DOHH2 (cell line): ENCODE measurements around the gene RAI1.
A peak's percentile ranks its signal among the peaks of the same experiment; 100 is the strongest.

Source experiments
- H3F3A ChIP-seq: fragments of 200-600 bp; sonication (generic), shearing (Covaris generic); 2 replicates; pipeline ENCODE4 v1.6.0; 2016; ENCODE audit warnings: antibody characterized with exemption, mild to moderate bottlenecking; ENCODE audit not compliant: control insufficient read depth, insufficient read depth
- H3K27ac ChIP-seq: fragments of 200-600 bp; sonication (generic); 2 replicates; pipeline ENCODE4 v1.5.1; 2014; ENCODE audit warnings: low read depth, mild to moderate bottlenecking, low read length, moderate library complexity
- H3K27me3 ChIP-seq: fragments of 200-600 bp; sonication (generic); 2 replicates; pipeline ENCODE4 v1.6.1; 2014; ENCODE audit warnings: mild to moderate bottlenecking, low read length, mixed read lengths; ENCODE audit not compliant: control insufficient read depth
- H3K36me3 ChIP-seq: fragments of 200-600 bp; sonication (generic); 2 replicates; pipeline ENCODE4 v1.6.1; 2014; ENCODE audit warnings: mild to moderate bottlenecking, low read length, moderate library complexity, mixed read lengths; ENCODE audit not compliant: control insufficient read depth
- H3K4me1 ChIP-seq: fragments of 200-600 bp; sonication (generic); 2 replicates; pipeline ENCODE4 v1.6.1; 2014; ENCODE audit warnings: mild to moderate bottlenecking, low read length, mixed read lengths; ENCODE audit not compliant: control insufficient read depth
- H3K4me2 ChIP-seq: fragments of 200-600 bp; sonication (generic); 2 replicates; pipeline ENCODE4 v1.6.0; 2014; ENCODE audit warnings: mild to moderate bottlenecking, low read length, moderate library complexity
- H3K4me3 ChIP-seq: fragments of 200-600 bp; sonication (generic); 2 replicates; pipeline ENCODE4 v1.5.1; 2014; ENCODE audit warnings: mild to moderate bottlenecking, low read length, mixed read lengths
- H3K79me2 ChIP-seq: fragments of 200-600 bp; sonication (generic); 2 replicates; pipeline ENCODE4 v1.6.1; 2014; ENCODE audit warnings: mild to moderate bottlenecking, low read length, mixed read lengths; ENCODE audit not compliant: control insufficient read depth
- H3K9me2 ChIP-seq: fragments of 200-600 bp; sonication (generic); replicated peaks from 2 replicates; pipeline ENCODE4 v1.6.1; 2014; ENCODE audit warnings: mild to moderate bottlenecking, low read length, mixed read lengths; ENCODE audit not compliant: control insufficient read depth
- H3K9me3 ChIP-seq: fragments of 200-600 bp; sonication (generic); 2 replicates; pipeline ENCODE4 v1.6.1; 2014; ENCODE audit warnings: antibody characterized with exemption, low read length, mixed read lengths; ENCODE audit not compliant: control insufficient read depth, insufficient read depth
- H4K20me1 ChIP-seq: fragments of 200-600 bp; sonication (generic); 2 replicates; pipeline ENCODE4 v1.6.0; 2014; ENCODE audit warnings: low read depth, mild to moderate bottlenecking, antibody characterized with exemption, low read length, moderate library complexity; ENCODE audit not compliant: control insufficient read depth, insufficient read depth
- CTCF ChIP-seq: fragments of 200-600 bp; sonication (generic); IDR thresholded peaks from one replicate; pipeline ENCODE4 v1.5.1; 2014; ENCODE audit warnings: antibody characterized with exemption, mild to moderate bottlenecking, low read depth, low read length; ENCODE audit not compliant: poor library complexity, severe bottlenecking
- EZH2phosphoT487 ChIP-seq: fragments of 200-600 bp; sonication (generic); IDR thresholded peaks from 2 replicates; pipeline ENCODE4 v1.6.1; 2017; ENCODE audit warnings: borderline replicate concordance, mild to moderate bottlenecking, antibody characterized with exemption, low read length, moderate library complexity, mixed read lengths

The RAI1 gene

DNA sequence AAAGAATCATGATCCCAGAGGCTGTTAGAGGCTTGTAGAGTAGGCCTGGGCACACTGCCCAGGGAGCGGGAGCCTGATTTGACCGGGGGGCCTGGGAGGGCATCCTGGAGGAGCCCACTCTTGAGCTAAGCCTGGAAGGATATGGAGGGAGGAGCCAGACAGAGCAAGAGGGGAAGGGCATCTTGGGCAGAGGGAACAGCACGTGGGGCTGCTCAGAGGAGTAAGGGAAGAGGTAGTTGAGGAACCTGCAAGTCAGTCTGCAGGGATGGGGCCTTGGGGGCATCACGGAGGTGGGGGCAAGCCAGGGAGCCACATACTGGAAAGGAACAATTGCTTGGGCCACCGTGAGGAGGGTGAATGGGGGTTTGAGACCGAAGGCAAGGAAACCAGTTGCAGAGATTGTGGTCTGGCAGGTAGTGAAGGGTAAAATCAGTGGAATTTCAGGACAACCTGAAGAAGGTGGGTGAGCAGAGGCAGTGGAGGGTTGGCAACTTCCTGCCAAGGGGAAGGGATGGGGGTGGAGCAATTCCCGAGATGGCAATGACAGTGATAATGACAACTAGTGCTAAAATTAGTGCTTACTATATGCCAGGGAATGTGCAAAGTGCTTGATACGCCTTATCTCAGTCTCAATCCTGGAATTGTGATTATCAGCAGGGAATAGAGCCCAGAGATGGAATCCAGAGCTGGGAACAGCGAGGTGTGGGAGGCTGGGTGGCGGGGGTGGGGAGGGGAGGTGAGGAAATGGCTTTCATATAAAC, 9.7 kb upstream of the RAI1 start:
- H3K4me3 ChIP-seq: no peak overlapping the region
- no peaks in the 10 kb centered on the region for H3K36me3 ChIP-seq
- H3K9me2 ChIP-seq: no peaks in the 10 kb centered on the region
- peaks cover 37% of the 10 kb centered on the region for H3K4me1 ChIP-seq
- H3K9me3 ChIP-seq: no peaks in the 10 kb centered on the region
- H4K20me1 ChIP-seq: no peaks in the 10 kb centered on the region
- no peak overlapping the region for H3K27ac ChIP-seq
- H3K4me2 ChIP-seq: no peak overlapping the region
- no peaks in the 10 kb centered on the region for H3K79me2 ChIP-seq
- TF ChIP-seq CTCF: no peak
- no peak for TF ChIP-seq EZH2phosphoT487
- no peaks in the 10 kb centered on the region for H3F3A ChIP-seq
- no peaks in the 10 kb centered on the region for H3K27me3 ChIP-seq

DNA sequence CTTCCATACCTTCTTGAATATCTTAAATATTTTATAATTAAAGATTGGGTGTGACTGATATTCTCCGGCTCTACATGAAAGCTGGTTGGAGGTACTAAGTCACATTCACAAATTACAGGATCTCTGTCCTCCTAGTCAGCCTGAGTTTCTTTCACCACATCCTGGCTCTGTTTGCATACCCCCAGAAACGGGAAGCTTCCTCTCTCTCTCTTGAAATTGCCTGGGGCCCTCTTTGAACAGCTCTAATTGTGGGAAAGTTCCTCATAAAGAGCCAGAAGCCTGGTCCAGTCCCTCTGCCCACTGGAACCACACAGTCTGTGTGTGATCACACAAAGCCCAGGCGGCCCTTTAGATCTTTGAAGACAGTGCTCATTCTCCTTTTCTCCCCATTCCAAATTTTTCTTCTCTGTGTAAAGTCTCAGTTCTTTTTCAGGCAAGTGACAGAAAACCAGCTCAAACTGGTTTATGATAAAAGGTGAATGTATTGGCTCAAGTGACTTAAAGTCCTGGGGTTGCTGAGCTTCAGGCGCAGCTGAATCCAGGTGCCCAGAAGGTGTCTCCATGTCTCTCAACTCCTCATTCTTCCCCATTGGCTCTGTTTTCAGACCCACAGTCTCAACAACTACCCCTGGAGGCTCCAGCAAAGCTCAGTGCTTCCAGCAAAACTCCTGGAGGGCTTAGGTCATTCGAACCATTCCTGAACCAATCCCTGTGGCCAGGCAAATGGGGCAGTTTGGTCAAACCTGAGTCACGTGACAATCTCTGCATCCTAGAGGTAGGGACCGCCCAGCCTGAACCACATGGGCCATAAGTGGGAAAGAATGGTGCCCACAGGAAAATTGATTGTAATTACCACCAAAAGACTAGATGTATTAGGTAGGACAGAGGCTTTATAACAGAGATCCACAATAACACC, 8.5 kb upstream of the RAI1 start:
- peak overlapping the region; percentile 16; the same call in 1 of the 2 replicates for H3K4me3 ChIP-seq
- no peaks in the 10 kb centered on the region for H3F3A ChIP-seq
- H3K4me2 ChIP-seq: peak overlapping the region; percentile 53
- H4K20me1 ChIP-seq: no peaks in the 10 kb centered on the region
- no peaks in the 10 kb centered on the region for H3K27me3 ChIP-seq
- no peak overlapping the region for H3K27ac ChIP-seq
- H3K9me3 ChIP-seq: no peaks in the 10 kb centered on the region
- no peaks in the 10 kb centered on the region for H3K36me3 ChIP-seq
- H3K4me1 ChIP-seq: peaks cover 44% of the 10 kb centered on the region
- H3K79me2 ChIP-seq: no peaks in the 10 kb centered on the region
- H3K9me2 ChIP-seq: no peaks in the 10 kb centered on the region
- TF ChIP-seq CTCF: no peak
- no peak for TF ChIP-seq EZH2phosphoT487

GRCh38 chr17:17675416-17675815, 5.8 kb upstream of the RAI1 start:
- TF ChIP-seq EZH2phosphoT487 (no peak), CTCF (no peak)
- Histone ChIP-seq H3K4me1 (peaks cover 43% of the 10 kb centered on the region), H3K9me3 (no peaks in the 10 kb centered on the region)

More at GRCh38 chr17:17675416-17675815, 5.8 kb upstream of the RAI1 start:
- no peaks in the 10 kb centered on the region for H3K9me2 ChIP-seq
- H4K20me1 ChIP-seq: no peaks in the 10 kb centered on the region
- H3K4me3 ChIP-seq: no peak overlapping the region
- H3K79me2 ChIP-seq: no peaks in the 10 kb centered on the region
- no peak overlapping the region for H3K27ac ChIP-seq
- H3K4me2 ChIP-seq: no peak overlapping the region
- H3K27me3 ChIP-seq: no peaks in the 10 kb centered on the region
- no peaks in the 10 kb centered on the region for H3K36me3 ChIP-seq
- H3F3A ChIP-seq: no peaks in the 10 kb centered on the region
